Calu3 (cell line): ENCODE measurements around the gene CHST8. TPM values are rescaled to one million over a fixed set of nuclear protein-coding genes. Genes with fewer than 3 reads are reported as not detected.

ENCODE experiments used
- BruUV-seq: library from RNA; stranded (reverse); fragments of 400-500 nt; replicated peaks from 2 replicates; lab custom pipeline; 2021; lab: Mats Ljungman, UMichigan
- CTCF ChIA-PET: fragments of 300-600 bp; sonication (Branson Sonifier 250); formaldehyde crosslinking; loops from one replicate; lab custom pipeline; 2022; ENCODE audit warnings: antibody characterized with exemption; lab: Charles Lee
- DNase-seq: peaks from one replicate; pipeline ENCODE4 v3.0.0; 2022
- H3K27ac Mint-ChIP-seq: one replicate; pipeline ENCODE4 v1.8.0; 2022; ENCODE audit warnings: mixed read lengths; ENCODE audit not compliant: unreplicated experiment
- H3K27me3 Mint-ChIP-seq: one replicate; pipeline ENCODE4 v1.8.0; 2022; ENCODE audit warnings: mixed read lengths; ENCODE audit not compliant: unreplicated experiment
- H3K36me3 Mint-ChIP-seq: one replicate; pipeline ENCODE4 v1.8.0; 2022; ENCODE audit warnings: mild to moderate bottlenecking, moderate library complexity, mixed read lengths; ENCODE audit not compliant: insufficient read depth, unreplicated experiment
- H3K4me1 Mint-ChIP-seq: one replicate; pipeline ENCODE4 v1.8.0; 2022; ENCODE audit warnings: mild to moderate bottlenecking, low read depth, mixed read lengths; ENCODE audit not compliant: unreplicated experiment
- H3K4me3 Mint-ChIP-seq: one replicate; pipeline ENCODE4 v1.8.0; 2022; ENCODE audit warnings: mild to moderate bottlenecking, low read depth, moderate library complexity, mixed read lengths; ENCODE audit not compliant: unreplicated experiment
- H3K9me3 Mint-ChIP-seq: one replicate; pipeline ENCODE4 v1.8.0; 2022; ENCODE audit warnings: low read depth, mixed read lengths; ENCODE audit not compliant: unreplicated experiment
- CTCF ChIP-seq: fragments of 200-600 bp; IDR thresholded peaks from one replicate; pipeline ENCODE4 v1.8.0; 2022; ENCODE audit warnings: antibody characterized with exemption; ENCODE audit not compliant: unreplicated experiment
- intact Hi-C: fragments of 100-400 bp; cut with micrococcal nuclease; formaldehyde crosslinking; loops from one replicate; pipeline ENCODE4 v1.10.0; 2022; ENCODE audit not compliant: unreplicated experiment
- total RNA-seq: library from RNA; stranded (reverse); gene quantifications from 2 replicates; pipeline ENCODE4 v1.2.3, GENCODE V29; 2022

CHST8 gene
- total RNA-seq, 1 experiment from 2014 or later = not detected

- no peak overlapping the region for H3K27ac Mint-ChIP-seq
- no TSS peak for BruUV-seq
- H3K4me3 Mint-ChIP-seq = no peak overlapping the region
- TF ChIP-seq CTCF = no peak
- intact Hi-C loops = no loop called here
- no peak for DNase-seq
- H3K36me3 Mint-ChIP-seq = no peaks in the 10 kb centered on the region
- H3K27me3 Mint-ChIP-seq = peaks cover 78% of the 10 kb centered on the region
- CTCF ChIA-PET = no interaction called here
- H3K9me3 Mint-ChIP-seq = no peaks in the 10 kb centered on the region
- H3K4me1 Mint-ChIP-seq = no peaks in the 10 kb centered on the region
Observed at GRCh38 chr19:33627962-33628839, 6.4 kb downstream of the CHST8 start.

GRCh38 chr19:33628921-33629825, 7.4 kb downstream of the CHST8 start:
- no peak for TF ChIP-seq CTCF
- intact Hi-C loops = no loop called here
- CTCF ChIA-PET = interaction anchor here (0.6 kb wide), 1 partner anchor 199 kb away, joined by 3 read pairs; no protein-coding TSS in a partner anchor
- H3K27ac Mint-ChIP-seq = no peak overlapping the region
- H3K36me3 Mint-ChIP-seq = no peaks in the 10 kb centered on the region
- H3K4me3 Mint-ChIP-seq = no peak overlapping the region
- no peak for DNase-seq
- peaks cover 69% of the 10 kb centered on the region for H3K27me3 Mint-ChIP-seq
- no peaks in the 10 kb centered on the region for H3K9me3 Mint-ChIP-seq
- BruUV-seq = no TSS peak
- H3K4me1 Mint-ChIP-seq = no peaks in the 10 kb centered on the region

GRCh38 chr19:33629826-33630375, 8.1 kb downstream of the CHST8 start:
- intact Hi-C loops = no loop called here
- DNase-seq = no peak
- no peaks in the 10 kb centered on the region for H3K4me1 Mint-ChIP-seq
- H3K36me3 Mint-ChIP-seq = no peaks in the 10 kb centered on the region
- H3K27me3 Mint-ChIP-seq = peaks cover 69% of the 10 kb centered on the region
- no TSS peak for BruUV-seq
- H3K27ac Mint-ChIP-seq = no peak overlapping the region
- no peak for TF ChIP-seq CTCF
- H3K4me3 Mint-ChIP-seq = no peak overlapping the region
- CTCF ChIA-PET = no interaction called here
- H3K9me3 Mint-ChIP-seq = no peaks in the 10 kb centered on the region

- intact Hi-C loops = no loop called here
- no peak for TF ChIP-seq CTCF
- no peak for DNase-seq
- CTCF ChIA-PET = no interaction called here
- no peaks in the 10 kb centered on the region for H3K4me1 Mint-ChIP-seq
- no peaks in the 10 kb centered on the region for H3K9me3 Mint-ChIP-seq
- no peaks in the 10 kb centered on the region for H3K36me3 Mint-ChIP-seq
- no peak overlapping the region for H3K27ac Mint-ChIP-seq
- no TSS peak for BruUV-seq
- H3K4me3 Mint-ChIP-seq = no peak overlapping the region
- peaks cover 72% of the 10 kb centered on the region for H3K27me3 Mint-ChIP-seq
Observed at GRCh38 chr19:33630880-33631608, 9.3 kb downstream of the CHST8 start.
